H1 (cell line): ENCODE data around the gene MYOM3. TPM values are rescaled to one million over a fixed set of nuclear protein-coding genes. Genes with fewer than 3 reads are reported as not detected.

Experiments
- CTCF ChIA-PET: fragments of 300-600 bp; sonication (Branson Sonifier 250); formaldehyde crosslinking; loops from one replicate; lab custom pipeline; 2021; ENCODE audit not compliant: partially characterized antibody; lab: Charles Lee
- POLR2A ChIA-PET: fragments of 300-600 bp; sonication (Branson Sonifier 250); formaldehyde crosslinking; loops from one replicate; lab custom pipeline; 2021; ENCODE audit warnings: inconsistent platforms; ENCODE audit not compliant: partially characterized antibody; lab: Charles Lee
- DNase-seq, 2 experiments: peaks; one replicate each; pipeline versions ENCODE4 v3.0.0 to v3.0.0-alpha.2; 2010 to 2022; ENCODE audit warnings: low spot score in 2 of 2, low read depth in 1 of 2, mixed read lengths in 1 of 2
- FAIRE-seq: peaks from 2 replicates; lab custom pipeline; 2011; peaks lifted over from hg19 to GRCh38; lab: Jason Lieb, UNC
- H2AFZ ChIP-seq: 2 replicates; pipeline ENCODE4 v1.8.1; 2012; ENCODE audit warnings: low read length, inconsistent platforms
- H2AK5ac ChIP-seq: 2 replicates; pipeline ENCODE4 v1.6.1; 2013; ENCODE audit warnings: low read depth, low read length
- H2BK120ac ChIP-seq: replicated peaks from 2 replicates; pipeline ENCODE3; 2013; ENCODE audit warnings: low read depth, low read length, inconsistent platforms
- H2BK12ac ChIP-seq: 2 replicates; pipeline ENCODE4 v1.6.1; 2013; ENCODE audit warnings: low read depth, low read length
- H2BK15ac ChIP-seq: 2 replicates; pipeline ENCODE4 v1.6.1; 2013; ENCODE audit warnings: low read length
- H2BK20ac ChIP-seq: 2 replicates; pipeline ENCODE4 v1.6.1; 2013; ENCODE audit warnings: low read length
- H2BK5ac ChIP-seq: 2 replicates; pipeline ENCODE4 v1.6.1; 2013; ENCODE audit warnings: low read depth, low read length
- H3K14ac ChIP-seq: 2 replicates; pipeline ENCODE4 v1.6.1; 2013; ENCODE audit warnings: inconsistent platforms; ENCODE audit not compliant: insufficient read length
- H3K18ac ChIP-seq: 2 replicates; pipeline ENCODE4 v1.6.1; 2013; ENCODE audit warnings: low read length; ENCODE audit errors: extremely low read depth
- H3K23ac ChIP-seq: 2 replicates; pipeline ENCODE4 v1.6.1; 2013; ENCODE audit warnings: inconsistent platforms; ENCODE audit not compliant: insufficient read length
- H3K23me2 ChIP-seq: 2 replicates; pipeline ENCODE4 v1.6.1; 2013; ENCODE audit warnings: low read depth, low read length
- H3K27ac ChIP-seq: 2 replicates; pipeline ENCODE4 v1.6.1; 2011; ENCODE audit warnings: low read depth, low read length, inconsistent platforms
- H3K27me3 ChIP-seq, 4 experiments: replicated peaks in 1 of 4; 1 replicate in 1 of 4; 2 replicates in 3 of 4; pipeline versions ENCODE4 v1.6.1 to v1.8.1; 2011 to 2013; ENCODE audit warnings: low read length in 3 of 4, mild to moderate bottlenecking in 3 of 4, inconsistent platforms in 2 of 4, mixed read lengths in 2 of 4, moderate library complexity in 1 of 4; ENCODE audit not compliant: control insufficient read depth in 3 of 4, insufficient read depth in 3 of 4; ENCODE audit errors: extremely low read depth in 1 of 4
- H3K36me3 ChIP-seq, 4 experiments: 2 replicates each; pipeline versions ENCODE4 v1.6.1 to v1.8.1; 2011 to 2013; ENCODE audit warnings: mild to moderate bottlenecking in 4 of 4, low read length in 3 of 4, moderate library complexity in 2 of 4, control low read depth in 1 of 4, inconsistent platforms in 1 of 4; ENCODE audit not compliant: insufficient read depth in 4 of 4, control insufficient read depth in 2 of 4
- H3K4ac ChIP-seq: replicated peaks from 2 replicates; pipeline ENCODE3; 2013; ENCODE audit warnings: low read length, low read depth, mixed read lengths, inconsistent platforms; ENCODE audit not compliant: insufficient read length
- H3K4me1 ChIP-seq, 4 experiments: replicated peaks in 1 of 4; 1 replicate in 1 of 4; 2 replicates in 3 of 4; pipeline versions ENCODE4 v1.6.1 to v1.8.1; 2011 to 2013; ENCODE audit warnings: low read length in 3 of 4, inconsistent platforms in 2 of 4, mixed read lengths in 1 of 4; ENCODE audit not compliant: insufficient read depth in 4 of 4, control insufficient read depth in 3 of 4
- H3K4me2 ChIP-seq, 2 experiments: 2 replicates each; pipeline versions ENCODE4 v1.6.1 to v1.8.1; 2011 to 2013; ENCODE audit warnings: low read depth in 2 of 2, low read length in 2 of 2, control low read depth in 1 of 2, inconsistent platforms in 1 of 2, mild to moderate bottlenecking in 1 of 2; ENCODE audit not compliant: insufficient read depth in 1 of 2
- H3K4me3 ChIP-seq, 4 experiments: fragments of 200-600, 300-600 bp in 1 of 4; sonication (generic), shearing (Covaris generic), sonication (Bioruptor Twin) in 1 of 4; 2 replicates each; pipeline versions ENCODE4 v1.5.1 to v1.8.1; 2011 to 2016; ENCODE audit warnings: low read length in 4 of 4, low read depth in 3 of 4, control low read depth in 2 of 4, inconsistent platforms in 2 of 4, mild to moderate bottlenecking in 2 of 4, mixed read lengths in 1 of 4, moderate library complexity in 1 of 4; ENCODE audit not compliant: insufficient read depth in 2 of 4; ENCODE audit errors: extremely low read depth in 1 of 4
- H3K56ac ChIP-seq: replicated peaks from 2 replicates; pipeline ENCODE3; 2013; ENCODE audit warnings: low read depth, mild to moderate bottlenecking, mixed read lengths, low read length, inconsistent platforms; ENCODE audit not compliant: insufficient read length
- H3K79me1 ChIP-seq: 2 replicates; pipeline ENCODE4 v1.6.1; 2013; ENCODE audit warnings: low read depth, low read length, control low read depth
- H3K79me2 ChIP-seq, 2 experiments: 2 replicates each; pipeline versions ENCODE4 v1.6.1 to v1.8.1; 2012 to 2013; ENCODE audit warnings: low read length in 2 of 2, mild to moderate bottlenecking in 2 of 2, inconsistent platforms in 1 of 2; ENCODE audit not compliant: insufficient read depth in 2 of 2, control insufficient read depth in 1 of 2
- H3K9ac ChIP-seq, 4 experiments: replicated peaks in 1 of 4; 1 replicate in 1 of 4; 2 replicates in 3 of 4; pipeline versions ENCODE4 v1.6.1 to v1.8.1; 2011 to 2013; ENCODE audit warnings: low read depth in 3 of 4, low read length in 3 of 4, control low read depth in 2 of 4, mild to moderate bottlenecking in 2 of 4, moderate library complexity in 2 of 4, inconsistent platforms in 1 of 4; ENCODE audit errors: extremely low read depth in 1 of 4
- H3K9me3 ChIP-seq, 2 experiments: 2 replicates each; pipeline versions ENCODE4 v1.6.1 to v1.8.1; 2012 to 2013; ENCODE audit warnings: mild to moderate bottlenecking in 2 of 2, moderate library complexity in 2 of 2, control low read depth in 1 of 2, inconsistent platforms in 1 of 2, low read depth in 1 of 2, low read length in 1 of 2, mixed read lengths in 1 of 2; ENCODE audit not compliant: insufficient read depth in 2 of 2
- H4K20me1 ChIP-seq, 2 experiments: replicated peaks in 1 of 2; 2 replicates each; pipeline versions ENCODE3 to v1.8.1; 2011 to 2013; ENCODE audit warnings: inconsistent platforms in 2 of 2, low read length in 2 of 2, mild to moderate bottlenecking in 1 of 2; ENCODE audit not compliant: insufficient read depth in 2 of 2, control insufficient read depth in 1 of 2
- H4K5ac ChIP-seq: 2 replicates; pipeline ENCODE4 v1.6.1; 2013; ENCODE audit warnings: low read length, low read depth, mixed read lengths, inconsistent platforms; ENCODE audit not compliant: insufficient read length
- H4K8ac ChIP-seq: 2 replicates; pipeline ENCODE4 v1.8.0; 2013; ENCODE audit warnings: mild to moderate bottlenecking, moderate library complexity, low read length, inconsistent platforms; ENCODE audit not compliant: insufficient read depth; ENCODE audit errors: extremely low read depth
- H4K91ac ChIP-seq: replicated peaks from 2 replicates; pipeline ENCODE3; 2013; ENCODE audit warnings: low read length, mixed read lengths, inconsistent platforms; ENCODE audit not compliant: insufficient read length
- BACH1 ChIP-seq: IDR thresholded peaks from 2 replicates; pipeline ENCODE4 v1.6.1; 2012; ENCODE audit warnings: low read length, improper control_type of control experiment
- BRCA1 ChIP-seq: IDR thresholded peaks from 2 replicates; pipeline ENCODE4 v1.6.1; 2012; ENCODE audit warnings: low read depth, low read length, improper control_type of control experiment
- CHD1 ChIP-seq: IDR thresholded peaks from 2 replicates; pipeline ENCODE4 v1.6.1; 2012; ENCODE audit warnings: low read depth, low read length, improper control_type of control experiment
- CREB1 ChIP-seq: IDR thresholded peaks from 2 replicates; pipeline ENCODE4 v1.6.1; 2012; ENCODE audit warnings: inconsistent platforms
- EGR1 ChIP-seq: IDR thresholded peaks from 2 replicates; pipeline ENCODE4 v1.6.1; 2011; ENCODE audit warnings: low read depth, low read length, borderline replicate concordance
- JUN ChIP-seq: IDR thresholded peaks from 2 replicates; pipeline ENCODE4 v1.6.1; 2011; ENCODE audit warnings: low read depth, mild to moderate bottlenecking, improper control_type of control experiment, low read length
- JUND ChIP-seq: IDR thresholded peaks from 2 replicates; pipeline ENCODE4 v1.6.1; 2011; ENCODE audit warnings: mild to moderate bottlenecking, improper control_type of control experiment, low read length
- MAFK ChIP-seq: IDR thresholded peaks from 2 replicates; pipeline ENCODE4 v1.6.1; 2012; ENCODE audit warnings: low read depth, mild to moderate bottlenecking, improper control_type of control experiment, low read length
- MAX ChIP-seq: IDR thresholded peaks from 2 replicates; pipeline ENCODE4 v1.6.1; 2012; ENCODE audit warnings: inconsistent platforms
- NANOG ChIP-seq: IDR thresholded peaks from 2 replicates; pipeline ENCODE4 v1.6.1; 2011; ENCODE audit warnings: low read length, low read depth, mild to moderate bottlenecking, inconsistent platforms; ENCODE audit not compliant: insufficient read depth, poor library complexity, severe bottlenecking
- PHF8 ChIP-seq: fragments of 200-600 bp; sonication (generic); conservative IDR thresholded peaks from 2 replicates; pipeline ENCODE4 v1.7.1; 2012; ENCODE audit warnings: low read depth, mild to moderate bottlenecking, inconsistent platforms, low read length, moderate library complexity
- POLR2A ChIP-seq, 2 experiments: IDR thresholded peaks; 1 replicate in 1 of 2; 2 replicates in 1 of 2; pipeline ENCODE4 v1.6.1; 2011; ENCODE audit warnings: low read depth in 2 of 2, low read length in 2 of 2, mild to moderate bottlenecking in 2 of 2; ENCODE audit errors: control extremely low read depth in 1 of 2
- RFX5 ChIP-seq: IDR thresholded peaks from 2 replicates; pipeline ENCODE4 v1.6.1; 2011; ENCODE audit warnings: low read depth, low read length, improper control_type of control experiment, borderline replicate concordance
- WGBS, 2 experiments: shearing (Covaris generic) in 1 of 2; methylation state at CpG; one replicate each; pipeline versions ENCODE4 v1.1.6 to v1.1.7; 2013 to 2015; ENCODE audit warnings: low lambda C conversion rate in 2 of 2, mixed read lengths in 2 of 2, inconsistent platforms in 1 of 2, low coverage in 1 of 2, missing lambda C conversion rate in 1 of 2; ENCODE audit not compliant: insufficient replicate concordance in 2 of 2, insufficient coverage in 1 of 2, insufficient read length in 1 of 2; ENCODE audit errors: extremely low coverage in 1 of 2, missing lambda C conversion rate in 1 of 2; 5-methylcytosine and 5-hydroxymethylcytosine counted together
- polyA plus RNA-seq, 7 experiments: library from polyadenylated mRNA; depleted of rRNA in 3 of 7; stranded (reverse) in 5 of 7; unstranded in 2 of 7; fragments of >200 nt in 5 of 7; fragments of 200-250 nt in 2 of 7; gene quantifications; 1 replicate in 5 of 7; 2 replicates in 1 of 7; 4 replicates in 1 of 7; pipeline versions ENCODE4 v1.2.1 to v1.2.3, GENCODE V29; 2011 to 2013; ENCODE audit warnings: missing spikeins in 2 of 7, mixed read lengths in 2 of 7
- total RNA-seq: library from RNA; stranded (reverse); fragmentation: NEBNext Ultra II Directional; extraction: Animal tissue kit (Norgen Biotek cat#: 25700); gene quantifications from 2 replicates; pipeline ENCODE4 v1.2.1, GENCODE V29; 2021

The MYOM3 gene
- total and polyA plus RNA-seq, 2 of the 8 experiments (the other 6 are each of a cell fraction or from before 2014, with no cell fraction given), result 0.08 to 0.09 TPM

DNA sequence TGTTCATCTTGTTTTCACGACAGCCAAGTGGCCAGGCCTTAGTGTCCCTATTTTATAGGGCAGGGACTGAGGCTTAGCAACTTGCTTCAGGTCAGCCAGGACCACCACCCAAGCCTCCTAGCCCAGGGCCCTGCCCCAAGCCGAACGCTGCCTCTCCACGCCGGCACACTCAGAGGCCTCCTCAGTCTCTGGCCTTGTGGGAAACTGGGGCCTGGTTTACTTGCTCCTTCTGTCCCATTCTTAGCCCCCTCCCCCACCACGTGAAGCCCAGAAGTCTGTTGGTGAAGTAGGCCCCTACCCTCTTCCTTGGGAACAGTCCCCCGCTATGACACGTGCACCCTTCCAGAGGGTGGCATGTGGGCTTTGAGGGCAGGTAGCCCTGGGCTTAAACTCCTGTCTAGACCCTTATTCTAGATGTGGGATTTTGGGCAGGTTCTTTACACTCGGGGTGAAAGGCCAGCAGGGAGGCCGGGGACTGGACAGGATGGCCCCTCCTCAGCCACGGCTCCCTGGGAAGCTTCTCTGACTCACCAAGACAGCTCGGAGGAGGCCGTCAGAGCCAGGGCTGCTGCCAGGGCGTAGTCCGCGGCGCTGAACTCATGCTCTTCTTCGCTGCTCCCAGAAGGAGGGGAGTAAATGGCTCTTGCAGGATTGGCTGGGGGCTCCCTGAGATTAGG, 4.3 kb downstream of the MYOM3 start:
- H3K23me2 ChIP-seq, result no peaks in the 10 kb centered on the region; the same call in 1 of the 2 replicates
- no peaks in the 10 kb centered on the region for H3K79me1 ChIP-seq
- H3K23ac ChIP-seq, result no peak overlapping the region
- no peaks in the 10 kb centered on the region for H3K36me3 ChIP-seq
- H2BK5ac ChIP-seq, result peak overlapping the region; percentile 16; the same call in 1 of the 2 replicates
- H2BK15ac ChIP-seq, result no peak overlapping the region
- H3K4me3 ChIP-seq, result no peak overlapping the region
- H3K79me2 ChIP-seq, result no peaks in the 10 kb centered on the region
- peak overlapping the region; percentile 31; the same call in 1 of the 2 replicates for H2AFZ ChIP-seq
- H3K56ac ChIP-seq, result no peak overlapping the region
- H3K4me2 ChIP-seq, result no peak overlapping the region
- TF ChIP-seq POLR2A (IDR thresholded peaks at IDR 0.05; ENCODE audit: control extremely low read depth in 1 of 2, low read depth in 2 of 2, low read length in 2 of 2), result no peak
- no peak for TF ChIP-seq EGR1
- TF ChIP-seq JUN, result no peak
- TF ChIP-seq CHD1, result no peak
- no peak for TF ChIP-seq RFX5
- TF ChIP-seq MAFK, result no peak
- no peak for TF ChIP-seq BACH1
- TF ChIP-seq MAX, result no peak
- TF ChIP-seq BRCA1, result no peak
- TF ChIP-seq NANOG, result no peak
- TF ChIP-seq JUND, result no peak
- TF ChIP-seq CREB1, result no peak
- TF ChIP-seq PHF8, result no peak
- no peak overlapping the region for H4K5ac ChIP-seq
- ChIA-PET CTCF (no interaction called here), POLR2A (no interaction called here)
- H3K4ac ChIP-seq, result no peak overlapping the region
- H4K91ac ChIP-seq, result no peak overlapping the region
- no peak overlapping the region for H3K9ac ChIP-seq
- peaks cover 0 to 8% (median 4%) of the 10 kb centered on the region in 4 experiments; a peak in 4 of 7 replicates for H3K4me1 ChIP-seq
- WGBS, 2 experiments, result 89% methylated on average over 18 of the region's 18 CpGs; no CpG with 5 or more reads in 1 of the 2 experiments
- H3K9me3 ChIP-seq, result no peaks in the 10 kb centered on the region
- H4K20me1 ChIP-seq, result no peaks in the 10 kb centered on the region
- FAIRE-seq, result no peak
- peak overlapping the region; percentile 48 for H3K18ac ChIP-seq
- H4K8ac ChIP-seq, result no peak overlapping the region
- no peak overlapping the region for H3K14ac ChIP-seq
- no peaks in the 10 kb centered on the region for H3K27me3 ChIP-seq
- no peak for DNase-seq
- H2BK20ac ChIP-seq, result no peak overlapping the region
- no peak overlapping the region for H2AK5ac ChIP-seq
- H2BK120ac ChIP-seq, result no peak overlapping the region
- peak overlapping the region; percentile 39; the same call in 1 of the 2 replicates for H2BK12ac ChIP-seq
- H3K27ac ChIP-seq, result no peak overlapping the region
